SH-SY5Y (cell line): ENCODE data around the gene SLC38A7.

ENCODE experiments used
- GATA2 ChIP-seq: IDR thresholded peaks from 2 replicates; pipeline ENCODE4 v1.6.1; 2011; ENCODE audit warnings: mild to moderate bottlenecking, low read depth, low read length
- GATA3 ChIP-seq: IDR thresholded peaks from 2 replicates; pipeline ENCODE4 v1.6.1; 2011; ENCODE audit warnings: low read depth, mild to moderate bottlenecking, low read length, moderate library complexity

DNA sequence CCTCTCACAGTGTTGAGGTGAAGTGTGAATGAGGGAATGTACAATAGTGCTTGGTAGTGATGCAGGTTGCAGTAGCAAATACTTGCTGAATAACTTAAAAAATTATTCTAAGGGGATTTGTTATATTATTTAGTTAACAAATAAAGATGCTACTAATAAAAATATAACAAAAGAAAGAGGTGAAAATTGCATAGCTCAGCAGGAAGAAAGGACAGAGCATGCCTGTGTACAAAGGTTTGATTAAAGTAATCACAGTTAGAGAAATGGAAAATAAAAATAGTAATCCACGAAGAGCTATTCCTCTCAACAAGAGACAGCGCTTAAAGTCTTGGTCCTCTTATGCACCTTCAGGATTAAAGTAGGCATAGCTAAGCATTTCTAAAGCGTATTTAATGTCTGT lies 38.5 kb upstream of the SLC38A7 start:
- TF ChIP-seq GATA2 (no peak), GATA3 (no peak)
